Liver (tissue), 9 donors: Measurements from ENCODE around the gene OPTN. TPM values are rescaled to one million over a fixed set of nuclear protein-coding genes. Genes with fewer than 3 reads are reported as not detected.

Experiments
- DNase-seq: peaks from one replicate; pipeline ENCODE4 v3.0.0-alpha.2; 2017; ENCODE audit warnings: low spot score
- H3K27ac ChIP-seq, 2 donors: one replicate each; pipeline ENCODE4 v1.7.0; 2013; ENCODE audit warnings: inconsistent platforms in 2 of 2, low read length in 2 of 2, control low read depth in 1 of 2, low read depth in 1 of 2, mild to moderate bottlenecking in 1 of 2
- H3K27me3 ChIP-seq, 4 donors: one replicate each; pipeline versions ENCODE4 v1.6.1 to v1.7.0; 2013; ENCODE audit warnings: low read length in 3 of 4, inconsistent platforms in 1 of 4, mild to moderate bottlenecking in 1 of 4, moderate library complexity in 1 of 4; ENCODE audit not compliant: control insufficient read depth in 4 of 4, insufficient read depth in 4 of 4
- H3K36me3 ChIP-seq, 4 donors: one replicate each; pipeline versions ENCODE4 v1.6.1 to v1.7.0; 2013; ENCODE audit warnings: low read length in 3 of 4, mild to moderate bottlenecking in 3 of 4, low read depth in 1 of 4, moderate library complexity in 1 of 4; ENCODE audit not compliant: control insufficient read depth in 4 of 4, insufficient read depth in 3 of 4
- H3K4me1 ChIP-seq, 4 donors: one replicate each; pipeline versions ENCODE4 v1.6.1 to v1.7.0; 2013; ENCODE audit warnings: low read length in 3 of 4, mild to moderate bottlenecking in 3 of 4, moderate library complexity in 1 of 4; ENCODE audit not compliant: control insufficient read depth in 4 of 4, insufficient read depth in 4 of 4
- H3K4me3 ChIP-seq, 3 donors: one replicate each; pipeline versions ENCODE4 v1.6.1 to v1.7.0; 2013; ENCODE audit warnings: low read length in 3 of 3, control low read depth in 1 of 3, low read depth in 1 of 3, mild to moderate bottlenecking in 1 of 3
- H3K9ac ChIP-seq, 2 donors: one replicate each; pipeline ENCODE4 v1.7.0; 2013; ENCODE audit warnings: low read length in 2 of 2, mild to moderate bottlenecking in 2 of 2, moderate library complexity in 2 of 2, control low read depth in 1 of 2, low read depth in 1 of 2
- H3K9me3 ChIP-seq, 4 donors: one replicate each; pipeline versions ENCODE4 v1.6.1 to v1.7.0; 2013; ENCODE audit warnings: low read length in 3 of 4; ENCODE audit not compliant: control insufficient read depth in 4 of 4
- CTCF ChIP-seq: fragments of 150-350 bp; IDR thresholded peaks from 2 replicates; pipeline ENCODE4 v1.5.1; 2017; ENCODE audit warnings: improper control_type of control experiment, low read depth, low read length; ENCODE audit not compliant: missing input control
- EGR1 ChIP-seq, 2 donors: IDR thresholded peaks; 2 replicates each; pipeline ENCODE4 v1.6.1; 2016 to 2018; ENCODE audit warnings: antibody characterized with exemption in 2 of 2, low read depth in 2 of 2
- FOXA1 ChIP-seq: IDR thresholded peaks from 2 replicates; pipeline ENCODE4 v1.6.1; 2016; ENCODE audit warnings: antibody characterized with exemption
- GABPA ChIP-seq, 2 donors: IDR thresholded peaks in 1 of 2; conservative IDR thresholded peaks in 1 of 2; 2 replicates each; pipeline ENCODE4 v1.6.1; 2016; ENCODE audit warnings: antibody characterized with exemption in 2 of 2, mild to moderate bottlenecking in 1 of 2, moderate library complexity in 1 of 2
- HNF4A ChIP-seq, 2 donors: conservative IDR thresholded peaks; 2 replicates each; pipeline ENCODE4 v1.6.1; 2016; ENCODE audit warnings: antibody characterized with exemption in 2 of 2, mild to moderate bottlenecking in 2 of 2
- HNF4G ChIP-seq: IDR thresholded peaks from 2 replicates; pipeline ENCODE4 v1.6.1; 2016; ENCODE audit warnings: antibody characterized with exemption
- JUND ChIP-seq, 2 donors: IDR thresholded peaks; 2 replicates each; pipeline ENCODE4 v1.6.1; 2016; ENCODE audit warnings: antibody characterized with exemption in 2 of 2
- NR2F2 ChIP-seq: IDR thresholded peaks from 2 replicates; pipeline ENCODE4 v1.6.1; 2016; ENCODE audit warnings: antibody characterized with exemption
- TAF1 ChIP-seq: conservative IDR thresholded peaks from 2 replicates; pipeline ENCODE4 v1.6.1; 2016; ENCODE audit warnings: antibody characterized with exemption, mild to moderate bottlenecking
- WGBS: extraction: QIAGEN DNeasy Blood & Tissue Kit; methylation state at CpG from one replicate; pipeline ENCODE4 v1.1.7; 2013; 5-methylcytosine and 5-hydroxymethylcytosine counted together
- polyA plus RNA-seq, 2 donors: library from polyadenylated mRNA; stranded (reverse) in 1 of 2; unstranded in 1 of 2; fragments of 200-250 nt in 1 of 2; fragments of >200 nt in 1 of 2; fragmentation: Nextera tagmentation in 1 of 2; extraction: Ambion mirVana in 1 of 2; gene quantifications; one replicate each; pipeline versions ENCODE4 v1.2.1 to v1.2.3, GENCODE V29; 2013 to 2015
- total RNA-seq, 2 donors: library from RNA; depleted of rRNA; stranded (reverse); fragments of >200 nt; gene quantifications; one replicate each; pipeline ENCODE4 v1.2.3, GENCODE V29; 2014
- TF ChIP-seq, protein P1 (sequence below): IDR thresholded peaks from 2 replicates; pipeline ENCODE4 v1.6.1; 2016; ENCODE audit warnings: antibody characterized with exemption
- TF ChIP-seq, protein P2 (sequence below): IDR thresholded peaks from 2 replicates; pipeline ENCODE4 v1.6.1; 2016; ENCODE audit warnings: antibody characterized with exemption
- TF ChIP-seq, protein P3 (sequence below): IDR thresholded peaks from 2 replicates; pipeline ENCODE4 v1.6.1; 2016; ENCODE audit warnings: antibody characterized with exemption, mild to moderate bottlenecking
- donor health status: healthy.
- donor health status: healthy.
- donor health status: healthy.
- donor health status: healthy.
- donor health status: healthy.

OPTN gene
- total and polyA plus RNA-seq, 4 donors: 21.5 to 42.0 (median 34.2) TPM

DNA sequence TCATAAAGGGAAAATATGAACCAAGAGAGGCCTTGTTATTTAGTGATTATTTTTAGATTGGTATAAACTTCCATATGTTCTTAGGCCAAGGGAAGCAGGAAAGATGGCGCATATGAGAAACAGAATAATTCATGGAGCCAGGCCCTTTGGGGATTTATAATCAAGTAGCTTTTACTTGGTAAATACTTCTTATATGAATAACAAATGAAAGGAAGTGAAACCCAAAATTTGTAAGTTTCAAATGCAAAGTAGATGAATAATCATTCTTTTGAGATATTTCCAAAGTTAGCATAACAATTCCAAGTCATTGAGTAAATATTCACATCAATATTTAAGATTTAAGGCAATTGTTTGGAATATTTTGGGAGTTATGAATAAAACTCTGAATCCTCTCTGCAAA lies 13.9 kb upstream of the OPTN start (continued):
- TF ChIP-seq, protein P1, sequence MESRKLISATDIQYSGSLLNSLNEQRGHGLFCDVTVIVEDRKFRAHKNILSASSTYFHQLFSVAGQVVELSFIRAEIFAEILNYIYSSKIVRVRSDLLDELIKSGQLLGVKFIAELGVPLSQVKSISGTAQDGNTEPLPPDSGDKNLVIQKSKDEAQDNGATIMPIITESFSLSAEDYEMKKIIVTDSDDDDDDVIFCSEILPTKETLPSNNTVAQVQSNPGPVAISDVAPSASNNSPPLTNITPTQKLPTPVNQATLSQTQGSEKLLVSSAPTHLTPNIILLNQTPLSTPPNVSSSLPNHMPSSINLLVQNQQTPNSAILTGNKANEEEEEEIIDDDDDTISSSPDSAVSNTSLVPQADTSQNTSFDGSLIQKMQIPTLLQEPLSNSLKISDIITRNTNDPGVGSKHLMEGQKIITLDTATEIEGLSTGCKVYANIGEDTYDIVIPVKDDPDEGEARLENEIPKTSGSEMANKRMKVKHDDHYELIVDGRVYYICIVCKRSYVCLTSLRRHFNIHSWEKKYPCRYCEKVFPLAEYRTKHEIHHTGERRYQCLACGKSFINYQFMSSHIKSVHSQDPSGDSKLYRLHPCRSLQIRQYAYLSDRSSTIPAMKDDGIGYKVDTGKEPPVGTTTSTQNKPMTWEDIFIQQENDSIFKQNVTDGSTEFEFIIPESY: no peak
- TF ChIP-seq, protein P2, sequence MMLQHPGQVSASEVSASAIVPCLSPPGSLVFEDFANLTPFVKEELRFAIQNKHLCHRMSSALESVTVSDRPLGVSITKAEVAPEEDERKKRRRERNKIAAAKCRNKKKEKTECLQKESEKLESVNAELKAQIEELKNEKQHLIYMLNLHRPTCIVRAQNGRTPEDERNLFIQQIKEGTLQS: no peak
- no peak for TF ChIP-seq NR2F2

GRCh38 chr10:13087601-13087985 lies 12.4 kb upstream of the OPTN start:
- no peak overlapping the region for H3K27ac ChIP-seq
- DNase-seq: no peak
- peaks cover 0 to 19% (median 15%) of the 10 kb centered on the region in 4 donors for H3K4me1 ChIP-seq
- H3K36me3 ChIP-seq: no peaks in the 10 kb centered on the region
- no peak overlapping the region for H3K4me3 ChIP-seq
- TF ChIP-seq FOXA1: no peak
- TF ChIP-seq JUND (IDR thresholded peaks at IDR 0.05): no peak
- TF ChIP-seq NR2F2: no peak
- TF ChIP-seq HNF4A (conservative IDR thresholded peaks at IDR 0.05): no peak
- no peak for TF ChIP-seq CTCF
- TF ChIP-seq TAF1: no peak
- TF ChIP-seq, protein P1: no peak
- TF ChIP-seq, protein P2: no peak
- TF ChIP-seq, protein P3, sequence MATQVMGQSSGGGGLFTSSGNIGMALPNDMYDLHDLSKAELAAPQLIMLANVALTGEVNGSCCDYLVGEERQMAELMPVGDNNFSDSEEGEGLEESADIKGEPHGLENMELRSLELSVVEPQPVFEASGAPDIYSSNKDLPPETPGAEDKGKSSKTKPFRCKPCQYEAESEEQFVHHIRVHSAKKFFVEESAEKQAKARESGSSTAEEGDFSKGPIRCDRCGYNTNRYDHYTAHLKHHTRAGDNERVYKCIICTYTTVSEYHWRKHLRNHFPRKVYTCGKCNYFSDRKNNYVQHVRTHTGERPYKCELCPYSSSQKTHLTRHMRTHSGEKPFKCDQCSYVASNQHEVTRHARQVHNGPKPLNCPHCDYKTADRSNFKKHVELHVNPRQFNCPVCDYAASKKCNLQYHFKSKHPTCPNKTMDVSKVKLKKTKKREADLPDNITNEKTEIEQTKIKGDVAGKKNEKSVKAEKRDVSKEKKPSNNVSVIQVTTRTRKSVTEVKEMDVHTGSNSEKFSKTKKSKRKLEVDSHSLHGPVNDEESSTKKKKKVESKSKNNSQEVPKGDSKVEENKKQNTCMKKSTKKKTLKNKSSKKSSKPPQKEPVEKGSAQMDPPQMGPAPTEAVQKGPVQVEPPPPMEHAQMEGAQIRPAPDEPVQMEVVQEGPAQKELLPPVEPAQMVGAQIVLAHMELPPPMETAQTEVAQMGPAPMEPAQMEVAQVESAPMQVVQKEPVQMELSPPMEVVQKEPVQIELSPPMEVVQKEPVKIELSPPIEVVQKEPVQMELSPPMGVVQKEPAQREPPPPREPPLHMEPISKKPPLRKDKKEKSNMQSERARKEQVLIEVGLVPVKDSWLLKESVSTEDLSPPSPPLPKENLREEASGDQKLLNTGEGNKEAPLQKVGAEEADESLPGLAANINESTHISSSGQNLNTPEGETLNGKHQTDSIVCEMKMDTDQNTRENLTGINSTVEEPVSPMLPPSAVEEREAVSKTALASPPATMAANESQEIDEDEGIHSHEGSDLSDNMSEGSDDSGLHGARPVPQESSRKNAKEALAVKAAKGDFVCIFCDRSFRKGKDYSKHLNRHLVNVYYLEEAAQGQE: no peak
- TF ChIP-seq HNF4G: no peak
- no peak for TF ChIP-seq EGR1 (IDR thresholded peaks at IDR 0.05; ENCODE audit: low read depth in 2 of 2)
- TF ChIP-seq GABPA (IDR thresholded peaks at IDR 0.05 in 1 of 2, conservative IDR thresholded peaks at IDR 0.05 in 1 of 2): no peak
- H3K27me3 ChIP-seq: no peaks in the 10 kb centered on the region
- H3K9me3 ChIP-seq: peaks cover 0 to 11% (median 5%) of the 10 kb centered on the region in 4 donors
- no peak overlapping the region for H3K9ac ChIP-seq
- WGBS: 96% methylated on average over 4 of the region's 4 CpGs
